Karpas-422 (cell line): ENCODE data around the gene HOXC10. TPM values are rescaled to one million over a fixed set of nuclear protein-coding genes. Genes with fewer than 3 reads are reported as not detected.

Experiments
- DNase-seq: peaks from one replicate; pipeline ENCODE4 v3.0.0-alpha.2; 2015
- H2AFZ ChIP-seq: fragments of 200-600 bp; sonication (generic); 2 replicates; pipeline ENCODE4 v1.6.1; 2014; ENCODE audit warnings: antibody characterized with exemption, low read length, mixed read lengths
- H3K27ac ChIP-seq: fragments of 200-600 bp; sonication (generic); 2 replicates; pipeline ENCODE4 v1.5.1; 2014; ENCODE audit warnings: mild to moderate bottlenecking, low read length, moderate library complexity
- H3K27me3 ChIP-seq: fragments of 200-600 bp; sonication (generic); 2 replicates; pipeline ENCODE4 v1.6.1; 2014; ENCODE audit warnings: low read length, mixed read lengths
- H3K36me3 ChIP-seq: fragments of 200-600 bp; sonication (generic); 2 replicates; pipeline ENCODE4 v1.6.1; 2014; ENCODE audit warnings: low read length, mixed read lengths; ENCODE audit not compliant: insufficient read depth
- H3K4me1 ChIP-seq: fragments of 200-600 bp; sonication (generic); 2 replicates; pipeline ENCODE4 v1.6.1; 2014; ENCODE audit warnings: mild to moderate bottlenecking, low read length, mixed read lengths
- H3K4me2 ChIP-seq: fragments of 200-600 bp; sonication (generic); 2 replicates; pipeline ENCODE4 v1.6.1; 2014; ENCODE audit warnings: low read length, low read depth, mild to moderate bottlenecking; ENCODE audit not compliant: poor library complexity, severe bottlenecking
- H3K4me3 ChIP-seq: fragments of 200-600 bp; sonication (generic); 2 replicates; pipeline ENCODE4 v1.5.1; 2014; ENCODE audit warnings: mild to moderate bottlenecking, antibody characterized with exemption, low read length, mixed read lengths
- H3K79me2 ChIP-seq: fragments of 200-600 bp; sonication (generic); 2 replicates; pipeline ENCODE4 v1.6.1; 2014; ENCODE audit warnings: mild to moderate bottlenecking, low read length, mixed read lengths
- H3K9ac ChIP-seq: fragments of 200-600 bp; sonication (generic); 2 replicates; pipeline ENCODE4 v1.6.0; 2014; ENCODE audit warnings: low read length
- H3K9me2 ChIP-seq: fragments of 200-600 bp; sonication (generic), shearing (Covaris generic); replicated peaks from 2 replicates; pipeline ENCODE4 v1.6.0; 2014; ENCODE audit warnings: mild to moderate bottlenecking, low read length, moderate library complexity; ENCODE audit not compliant: insufficient read depth
- H3K9me3 ChIP-seq: fragments of 300-700, 200-600 bp; sonication (generic); 2 replicates; pipeline ENCODE4 v1.6.1; 2014; ENCODE audit warnings: low read length, mixed read lengths
- H4K20me1 ChIP-seq: fragments of 200-600 bp; sonication (generic); 2 replicates; pipeline ENCODE4 v1.6.1; 2014; ENCODE audit warnings: mild to moderate bottlenecking, antibody characterized with exemption, low read length, low read depth; ENCODE audit not compliant: insufficient read depth
- total RNA-seq: library from RNA; depleted of rRNA; stranded (reverse); fragments of >200 nt; shearing (Covaris generic); gene quantifications from 2 replicates; pipeline ENCODE4 v1.2.3, GENCODE V29; 2014; ENCODE audit warnings: low replicate concordance

Gene HOXC10
- total RNA-seq, 1 experiment from 2014 or later, result not detected

DNA sequence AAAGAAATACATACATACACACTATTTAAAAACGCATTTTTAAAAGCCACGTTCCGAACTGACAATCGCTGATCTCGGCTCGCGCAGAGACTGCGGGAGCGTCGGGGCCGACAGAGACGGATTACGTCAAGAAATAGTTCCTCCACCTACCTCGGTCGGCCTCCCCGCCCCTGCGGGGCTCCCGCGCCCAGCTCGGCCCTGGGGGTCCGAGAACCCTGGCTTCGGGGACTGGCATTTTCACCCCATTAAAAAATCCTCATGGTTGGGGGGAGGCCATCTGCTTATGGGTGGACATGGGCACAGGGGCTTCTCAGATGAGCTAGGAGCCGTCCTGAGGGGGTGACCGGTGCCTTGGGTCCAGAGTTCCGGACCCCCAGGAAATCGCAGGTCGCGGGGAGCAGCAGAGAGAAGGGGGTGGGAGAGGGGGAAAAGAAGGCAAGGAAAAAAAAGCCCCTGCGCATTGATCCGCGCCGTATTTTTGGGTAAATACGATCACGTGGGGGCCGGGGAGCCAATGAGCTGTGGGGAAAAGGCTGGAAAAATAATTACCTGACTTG lies 14.7 kb downstream of the HOXC10 start:
- no peak overlapping the region for H3K27ac ChIP-seq
- DNase-seq, result no peak
- H3K9ac ChIP-seq, result no peak overlapping the region
- H3K4me1 ChIP-seq, result peaks cover 14% of the 10 kb centered on the region
- no peak overlapping the region for H3K4me3 ChIP-seq
- no peaks in the 10 kb centered on the region for H3K9me3 ChIP-seq
- H3K36me3 ChIP-seq, result no peaks in the 10 kb centered on the region
- no peaks in the 10 kb centered on the region for H3K9me2 ChIP-seq
- no peak overlapping the region for H3K4me2 ChIP-seq
- H3K79me2 ChIP-seq, result no peaks in the 10 kb centered on the region
- no peak overlapping the region for H2AFZ ChIP-seq
- H4K20me1 ChIP-seq, result no peaks in the 10 kb centered on the region
- no peaks in the 10 kb centered on the region for H3K27me3 ChIP-seq

DNA sequence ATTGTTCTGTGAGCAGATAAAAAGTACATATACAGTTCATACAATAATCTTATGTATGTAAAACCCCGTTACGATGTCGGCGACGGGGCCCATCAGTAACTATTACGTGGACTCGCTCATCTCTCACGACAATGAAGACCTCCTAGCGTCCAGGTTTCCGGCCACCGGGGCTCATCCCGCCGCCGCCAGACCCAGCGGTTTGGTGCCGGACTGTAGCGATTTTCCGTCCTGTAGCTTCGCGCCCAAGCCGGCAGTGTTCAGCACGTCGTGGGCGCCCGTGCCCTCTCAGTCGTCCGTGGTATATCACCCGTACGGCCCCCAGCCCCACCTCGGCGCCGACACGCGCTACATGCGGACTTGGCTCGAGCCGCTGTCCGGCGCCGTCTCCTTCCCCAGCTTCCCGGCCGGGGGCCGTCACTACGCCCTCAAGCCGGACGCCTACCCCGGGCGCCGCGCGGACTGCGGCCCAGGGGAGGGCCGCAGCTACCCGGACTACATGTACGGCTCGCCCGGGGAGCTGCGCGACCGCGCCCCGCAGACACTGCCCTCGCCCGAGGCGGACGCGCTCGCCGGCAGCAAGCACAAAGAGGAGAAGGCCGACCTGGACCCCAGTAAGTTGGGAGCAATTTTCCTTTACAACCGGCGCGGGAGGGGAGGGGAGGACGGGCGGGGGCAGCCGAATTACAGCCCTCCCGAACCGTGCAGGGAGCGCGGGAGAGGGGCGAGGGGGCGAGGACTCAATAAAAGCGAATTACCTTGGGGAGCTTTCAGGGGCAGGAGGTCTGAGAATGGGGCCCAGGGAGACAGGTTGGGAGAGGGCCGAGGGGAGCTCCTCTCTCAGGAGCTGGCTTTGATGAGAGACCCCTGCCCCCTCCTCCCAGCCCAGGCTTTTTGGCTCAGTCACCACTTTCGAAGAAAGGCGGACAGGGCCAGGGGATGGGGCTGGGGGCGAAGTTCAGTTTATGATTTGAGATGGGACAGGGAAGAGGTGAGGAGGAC lies 15.5 kb downstream of the HOXC10 start, which contains the start of gene HOXC9:
HOXC9 (plus strand) TSS at position 46 of the 999 bp plus-strand sequence; CDS start at position 74, 28 bp downstream.
- H3K4me1 ChIP-seq, result peaks cover 8% of the 10 kb centered on the region

DNA sequence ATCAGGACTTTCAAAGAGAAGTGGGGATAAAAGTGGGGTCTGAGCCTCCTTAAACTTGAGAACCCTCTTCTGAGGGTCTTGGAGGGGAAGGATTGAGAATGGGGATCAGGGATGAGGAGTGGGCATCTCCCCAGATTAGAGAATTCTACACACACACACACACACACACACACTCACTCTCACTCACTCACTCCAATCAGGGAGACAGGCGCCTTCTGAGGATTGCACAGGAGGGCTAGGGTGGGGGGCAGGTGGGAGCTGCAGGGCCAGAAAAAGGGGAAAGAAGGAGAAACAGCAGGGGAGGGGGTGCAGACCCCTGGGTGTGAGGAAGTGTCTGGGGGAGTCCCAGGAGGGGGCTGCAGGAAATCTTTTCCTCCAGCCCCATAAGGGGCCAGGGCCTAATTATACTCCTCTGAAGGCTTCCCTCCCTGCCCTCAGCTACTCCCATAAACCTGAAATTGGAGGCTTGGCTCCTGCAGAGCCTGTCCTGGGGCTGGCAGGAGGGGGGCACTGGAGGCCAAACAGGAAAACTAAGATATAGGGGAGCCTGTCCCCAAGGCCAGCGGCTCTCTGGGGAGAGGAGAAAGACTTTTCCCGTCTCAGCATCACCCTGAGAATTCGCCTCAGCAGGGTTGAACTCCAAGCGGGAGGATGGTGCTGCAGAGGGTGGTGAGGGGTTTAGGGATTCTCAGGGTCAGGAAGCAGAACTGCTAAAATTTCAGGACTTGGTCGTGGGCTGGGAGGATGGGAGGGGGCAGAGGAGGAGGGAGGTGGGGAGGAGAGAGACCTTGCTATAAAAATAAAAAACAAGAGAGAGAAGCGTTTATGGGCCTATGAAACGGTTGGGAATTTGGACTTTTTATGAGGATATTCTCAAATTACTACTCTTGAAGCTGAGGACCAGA lies 16.6 kb downstream of the HOXC10 start:
- no peak for DNase-seq
- H2AFZ ChIP-seq, result no peak overlapping the region
- no peak overlapping the region for H3K4me3 ChIP-seq
- H4K20me1 ChIP-seq, result no peaks in the 10 kb centered on the region
- no peaks in the 10 kb centered on the region for H3K27me3 ChIP-seq
- H3K27ac ChIP-seq, result no peak overlapping the region
- no peaks in the 10 kb centered on the region for H3K9me3 ChIP-seq
- no peaks in the 10 kb centered on the region for H3K79me2 ChIP-seq
- H3K9ac ChIP-seq, result no peak overlapping the region
- H3K9me2 ChIP-seq, result no peaks in the 10 kb centered on the region
- no peaks in the 10 kb centered on the region for H3K36me3 ChIP-seq
- H3K4me2 ChIP-seq, result no peak overlapping the region
- H3K4me1 ChIP-seq, result peaks cover 6% of the 10 kb centered on the region

More for the DNA sequence above, 15.5 kb downstream of the HOXC10 start, which contains the start of gene HOXC9:
- Histone ChIP-seq H2AFZ (no peak within 1 kb of the TSS), H3K36me3 (no peaks in the 10 kb centered on the region), H3K9me2 (no peaks in the 10 kb centered on the region), H3K4me3 (no peak within 1 kb of the TSS), H3K79me2 (no peaks in the 10 kb centered on the region), H3K9me3 (no peaks in the 10 kb centered on the region), H4K20me1 (no peaks in the 10 kb centered on the region), H3K27me3 (no peaks in the 10 kb centered on the region), H3K9ac (no peak within 1 kb of the TSS), H3K27ac (no peak within 1 kb of the TSS), H3K4me2 (no peak within 1 kb of the TSS)
- DNase-seq, result no peak

DNA sequence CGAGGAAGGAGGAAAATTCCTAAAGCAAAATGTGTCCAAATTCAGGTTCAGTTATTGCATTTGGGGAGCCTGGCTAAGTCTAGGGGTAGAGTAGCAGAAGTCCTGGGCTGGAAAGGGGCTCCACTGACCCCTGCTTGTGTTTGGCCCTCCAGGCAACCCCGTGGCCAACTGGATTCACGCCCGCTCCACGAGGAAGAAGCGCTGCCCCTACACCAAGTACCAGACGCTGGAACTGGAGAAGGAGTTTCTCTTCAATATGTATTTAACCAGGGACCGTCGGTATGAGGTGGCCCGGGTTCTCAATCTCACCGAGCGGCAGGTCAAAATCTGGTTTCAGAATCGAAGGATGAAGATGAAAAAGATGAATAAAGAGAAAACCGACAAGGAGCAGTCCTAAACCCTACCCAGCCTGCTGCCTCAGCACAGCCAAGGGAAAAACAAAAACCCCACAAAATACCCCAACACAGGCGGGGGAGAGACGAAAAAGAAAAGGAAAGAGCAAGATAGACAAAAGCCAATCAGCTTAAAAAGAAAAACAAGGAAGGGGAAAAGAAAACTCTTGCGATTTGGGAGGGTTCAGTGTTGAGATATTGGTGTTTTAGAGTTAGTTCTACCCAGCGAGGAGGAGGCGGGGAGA lies 17.4 kb downstream of the HOXC10 start:
- DNase-seq, result no peak
- Histone ChIP-seq H4K20me1 (no peaks in the 10 kb centered on the region), H3K27ac (no peak overlapping the region), H3K4me3 (no peak overlapping the region), H3K27me3 (no peaks in the 10 kb centered on the region), H3K9ac (no peak overlapping the region), H2AFZ (no peak overlapping the region), H3K4me2 (no peak overlapping the region), H3K79me2 (no peaks in the 10 kb centered on the region), H3K9me2 (no peaks in the 10 kb centered on the region), H3K4me1 (peaks cover 8% of the 10 kb centered on the region), H3K36me3 (no peaks in the 10 kb centered on the region), H3K9me3 (no peaks in the 10 kb centered on the region)

DNA sequence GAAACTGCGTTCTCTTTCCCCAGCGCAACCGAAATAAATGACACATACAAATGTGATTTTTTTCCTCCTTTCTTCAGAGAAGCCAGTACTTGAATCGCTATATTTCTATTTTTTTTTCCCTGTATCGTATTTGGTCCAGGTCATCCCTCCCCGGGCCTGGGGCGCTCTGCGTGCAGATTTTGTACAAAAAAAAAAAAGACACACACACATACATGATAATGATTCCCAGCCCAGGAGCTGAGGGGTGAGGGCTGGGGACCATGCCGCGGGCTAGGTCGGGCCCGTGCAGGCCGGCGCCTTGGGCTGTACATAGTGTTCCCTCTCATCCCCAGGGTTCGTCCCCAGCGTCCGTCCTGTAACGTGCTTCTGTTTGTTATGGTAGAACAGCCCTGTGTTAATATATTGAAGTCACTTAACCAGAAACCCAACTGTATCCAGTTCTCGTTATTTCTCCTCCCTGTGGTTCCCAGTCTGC lies 18.0 kb downstream of the HOXC10 start:
- H3K79me2 ChIP-seq, result no peaks in the 10 kb centered on the region
- no peaks in the 10 kb centered on the region for H3K9me2 ChIP-seq
- no peak overlapping the region for H2AFZ ChIP-seq
- peaks cover 8% of the 10 kb centered on the region for H3K4me1 ChIP-seq
- H3K27me3 ChIP-seq, result no peaks in the 10 kb centered on the region
- H3K4me3 ChIP-seq, result no peak overlapping the region
- no peaks in the 10 kb centered on the region for H3K36me3 ChIP-seq
- no peak for DNase-seq
- H4K20me1 ChIP-seq, result no peaks in the 10 kb centered on the region
- H3K27ac ChIP-seq, result no peak overlapping the region
- no peak overlapping the region for H3K4me2 ChIP-seq
- no peak overlapping the region for H3K9ac ChIP-seq
- H3K9me3 ChIP-seq, result no peaks in the 10 kb centered on the region

DNA sequence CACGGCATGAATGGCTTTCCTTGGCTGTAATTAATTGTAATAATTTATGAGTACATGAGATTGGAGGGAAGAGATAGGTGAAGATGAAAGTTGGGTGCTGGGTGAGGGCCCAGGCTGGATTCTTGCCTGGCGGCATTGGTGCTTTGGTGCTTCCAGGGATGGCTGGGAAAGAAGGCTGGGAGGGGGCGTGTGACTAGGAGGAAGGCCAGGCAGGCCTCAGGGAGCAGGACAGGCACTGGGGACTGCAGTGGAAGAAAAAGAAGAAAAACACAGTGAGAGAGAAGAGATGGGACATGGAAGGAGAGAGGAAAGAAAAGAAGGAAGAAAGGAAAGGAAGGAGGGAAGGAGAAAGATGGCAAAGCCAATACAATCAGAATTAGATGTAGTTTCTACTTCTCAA lies 18.7 kb downstream of the HOXC10 start:
- Histone ChIP-seq H3K27me3 (no peaks in the 10 kb centered on the region), H3K4me3 (no peak overlapping the region), H3K4me1 (peaks cover 8% of the 10 kb centered on the region), H3K9me3 (no peaks in the 10 kb centered on the region), H2AFZ (no peak overlapping the region), H3K9ac (no peak overlapping the region), H4K20me1 (no peaks in the 10 kb centered on the region), H3K27ac (no peak overlapping the region), H3K9me2 (no peaks in the 10 kb centered on the region), H3K4me2 (no peak overlapping the region), H3K36me3 (no peaks in the 10 kb centered on the region), H3K79me2 (no peaks in the 10 kb centered on the region)
- no peak for DNase-seq

DNA sequence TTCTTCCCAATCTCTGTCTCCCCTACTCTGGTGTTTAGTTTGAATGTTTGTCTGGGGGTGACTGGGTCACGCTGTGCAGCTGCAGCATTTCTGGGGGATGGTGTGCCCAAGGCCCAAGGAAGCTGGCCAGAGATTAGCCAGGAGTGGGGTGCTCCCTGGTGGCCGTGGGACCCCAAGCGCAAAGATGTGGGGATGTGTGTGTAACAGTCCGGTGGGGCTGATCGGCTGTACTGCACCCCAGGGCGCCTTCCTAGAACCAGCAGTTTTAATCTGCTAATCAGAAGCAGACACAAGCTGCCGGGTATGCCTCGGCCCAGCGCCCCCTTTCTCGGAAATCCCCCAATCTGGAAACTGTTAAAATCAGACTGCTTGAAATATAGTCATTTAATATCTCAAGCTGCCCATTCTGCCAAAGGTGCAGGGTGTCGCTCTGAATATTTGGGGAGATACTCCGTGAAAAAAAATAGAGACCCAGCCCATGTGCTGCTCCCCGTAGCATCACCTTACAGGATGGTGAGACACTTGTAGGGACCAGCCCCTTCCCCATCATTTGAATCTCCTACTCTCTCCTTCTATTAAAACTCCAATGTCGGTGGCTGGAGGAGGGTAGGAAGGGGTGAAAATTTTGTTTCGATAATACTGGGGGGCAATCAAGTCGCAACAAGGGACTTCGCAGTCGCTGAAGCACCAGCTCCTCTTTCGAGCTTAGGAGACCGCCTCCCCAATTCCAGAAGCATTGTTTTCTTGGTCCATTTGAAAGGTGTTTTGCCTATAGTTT lies 19.3 kb downstream of the HOXC10 start:
- Histone ChIP-seq H3K79me2 (no peaks in the 10 kb centered on the region), H3K4me3 (no peak overlapping the region), H3K9ac (no peak overlapping the region), H3K36me3 (no peaks in the 10 kb centered on the region), H3K4me2 (no peak overlapping the region), H3K9me3 (no peaks in the 10 kb centered on the region), H2AFZ (no peak overlapping the region), H3K27ac (no peak overlapping the region), H3K27me3 (no peaks in the 10 kb centered on the region), H3K9me2 (no peaks in the 10 kb centered on the region), H3K4me1 (peaks cover 8% of the 10 kb centered on the region), H4K20me1 (no peaks in the 10 kb centered on the region)
- no peak for DNase-seq
